PC-3 (cell line): ENCODE measurements around the gene SLC38A11.

Experiments used
- CTCF ChIP-seq: fragments of 300-600 bp; sonication (generic); conservative IDR thresholded peaks from 2 replicates; pipeline ENCODE4 v1.5.1; 2017; ENCODE audit warnings: antibody characterized with exemption, low read depth, mild to moderate bottlenecking, low read length
- EZH2 ChIP-seq: fragments of 300-600 bp; sonication (generic); IDR thresholded peaks from one replicate; pipeline ENCODE4 v1.6.1; 2017; ENCODE audit warnings: antibody characterized with exemption, mild to moderate bottlenecking, low read length; ENCODE audit not compliant: unreplicated experiment

GRCh38 chr2:164967781-164968228, 12.5 kb upstream of the SLC38A11 start:
- TF ChIP-seq CTCF (no peak), EZH2 (no peak)
